Lower leg skin (tissue), 3 donors: Measurements from ENCODE around the gene ZCCHC2.

ENCODE experiments used
- POLR2A ChIP-seq, 2 donors: fragments of 450-650 bp; IDR thresholded peaks; one replicate each; pipeline ENCODE4 v1.6.1; 2016 to 2017; ENCODE audit warnings: antibody characterized with exemption in 2 of 2, mild to moderate bottlenecking in 1 of 2, moderate library complexity in 1 of 2
- TF ChIP-seq, protein P1 (sequence below), 3 donors: fragments of 450-650 bp; IDR thresholded peaks; one replicate each; pipeline ENCODE4 v1.5.1; 2016; ENCODE audit warnings: antibody characterized with exemption in 3 of 3, mild to moderate bottlenecking in 3 of 3, moderate library complexity in 2 of 3

DNA sequence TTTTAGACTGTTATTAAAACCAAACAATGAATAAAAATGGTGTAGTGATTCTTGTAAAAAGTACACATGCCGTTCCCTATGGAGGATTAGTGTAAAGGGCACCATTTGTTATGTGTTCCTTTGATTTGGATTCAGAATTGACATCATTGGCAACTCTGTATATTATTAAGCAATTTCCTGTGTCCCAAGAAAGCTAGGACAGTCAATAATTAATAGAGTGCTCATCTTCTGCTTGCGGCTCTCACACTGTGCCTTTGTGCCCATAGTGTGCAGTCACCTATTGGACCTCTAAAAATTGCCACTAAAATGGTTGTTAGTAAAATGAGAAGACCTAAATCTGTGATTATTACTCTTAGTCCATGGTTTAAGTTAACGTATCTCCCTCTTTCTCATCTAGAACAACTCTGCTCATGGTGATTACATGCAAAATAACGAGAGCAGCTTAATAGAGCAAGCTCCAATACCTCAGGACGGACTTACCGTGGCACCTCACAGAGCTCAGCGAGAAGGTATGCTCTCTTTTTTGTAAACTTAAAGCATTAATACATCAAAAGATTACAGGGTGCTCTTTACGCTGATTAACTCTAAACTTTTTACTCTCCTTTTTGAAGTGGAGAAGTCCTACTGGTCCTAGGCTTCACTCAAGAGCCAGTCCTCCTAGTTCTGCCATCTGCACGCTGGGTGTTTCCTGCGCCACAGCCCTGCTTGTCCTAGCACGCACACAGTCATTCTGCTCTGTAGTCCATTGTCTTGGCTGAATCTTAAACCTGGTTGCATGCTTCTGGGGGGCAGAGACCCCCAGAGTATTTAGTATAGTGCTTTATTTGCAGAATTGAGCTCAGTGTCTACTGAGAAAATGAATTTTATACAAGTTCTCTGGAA is 16.7 kb downstream of the ZCCHC2 start:
- TF ChIP-seq, protein P1, sequence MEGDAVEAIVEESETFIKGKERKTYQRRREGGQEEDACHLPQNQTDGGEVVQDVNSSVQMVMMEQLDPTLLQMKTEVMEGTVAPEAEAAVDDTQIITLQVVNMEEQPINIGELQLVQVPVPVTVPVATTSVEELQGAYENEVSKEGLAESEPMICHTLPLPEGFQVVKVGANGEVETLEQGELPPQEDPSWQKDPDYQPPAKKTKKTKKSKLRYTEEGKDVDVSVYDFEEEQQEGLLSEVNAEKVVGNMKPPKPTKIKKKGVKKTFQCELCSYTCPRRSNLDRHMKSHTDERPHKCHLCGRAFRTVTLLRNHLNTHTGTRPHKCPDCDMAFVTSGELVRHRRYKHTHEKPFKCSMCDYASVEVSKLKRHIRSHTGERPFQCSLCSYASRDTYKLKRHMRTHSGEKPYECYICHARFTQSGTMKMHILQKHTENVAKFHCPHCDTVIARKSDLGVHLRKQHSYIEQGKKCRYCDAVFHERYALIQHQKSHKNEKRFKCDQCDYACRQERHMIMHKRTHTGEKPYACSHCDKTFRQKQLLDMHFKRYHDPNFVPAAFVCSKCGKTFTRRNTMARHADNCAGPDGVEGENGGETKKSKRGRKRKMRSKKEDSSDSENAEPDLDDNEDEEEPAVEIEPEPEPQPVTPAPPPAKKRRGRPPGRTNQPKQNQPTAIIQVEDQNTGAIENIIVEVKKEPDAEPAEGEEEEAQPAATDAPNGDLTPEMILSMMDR (IDR thresholded peaks at IDR 0.05), result no peak
- no peak for TF ChIP-seq POLR2A (IDR thresholded peaks at IDR 0.05)
